Right lobe of liver (tissue), 4 donors: ENCODE results near the gene CYP1A1.

ENCODE experiments used
- POLR2A ChIP-seq: fragments of 450-650 bp; IDR thresholded peaks from one replicate; pipeline ENCODE4 v1.6.1; 2017; ENCODE audit warnings: antibody characterized with exemption, mild to moderate bottlenecking
- TF ChIP-seq, protein P1 (sequence below), 4 donors: fragments of 200-600 bp in 3 of 4; fragments of 450-650 bp in 1 of 4; IDR thresholded peaks; one replicate each; pipeline versions ENCODE4 v1.5.1 to v1.8.0; 2016 to 2022; ENCODE audit warnings: antibody characterized with exemption in 4 of 4, mild to moderate bottlenecking in 2 of 4
- donor health status: DM: no; HTN: no; CAD: no.
- donor health status: DM: no; HTN: no; CAD: no.
- donor health status: DM: no; HTN: yes; CAD: no.

DNA sequence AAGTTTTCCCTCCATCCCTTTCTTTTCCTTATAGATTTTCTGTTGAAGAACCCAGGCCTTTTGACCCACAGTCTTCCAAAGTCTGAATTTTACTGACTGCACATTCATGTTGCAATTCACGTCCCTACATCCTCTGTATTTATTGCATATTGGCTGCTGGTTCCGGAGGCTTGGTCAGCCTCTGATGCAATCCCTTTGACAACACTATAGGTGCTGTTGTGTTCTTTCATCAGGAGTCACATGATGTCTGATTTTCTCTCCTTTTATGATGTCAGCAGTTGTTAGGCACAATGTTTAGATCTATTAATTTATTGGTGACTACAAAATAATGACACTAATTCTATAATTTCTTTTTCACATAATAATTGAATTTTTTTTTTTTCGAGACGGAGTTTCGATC, 8.7 kb downstream of the CYP1A1 start:
- TF ChIP-seq POLR2A, result no peak
- TF ChIP-seq, protein P1, sequence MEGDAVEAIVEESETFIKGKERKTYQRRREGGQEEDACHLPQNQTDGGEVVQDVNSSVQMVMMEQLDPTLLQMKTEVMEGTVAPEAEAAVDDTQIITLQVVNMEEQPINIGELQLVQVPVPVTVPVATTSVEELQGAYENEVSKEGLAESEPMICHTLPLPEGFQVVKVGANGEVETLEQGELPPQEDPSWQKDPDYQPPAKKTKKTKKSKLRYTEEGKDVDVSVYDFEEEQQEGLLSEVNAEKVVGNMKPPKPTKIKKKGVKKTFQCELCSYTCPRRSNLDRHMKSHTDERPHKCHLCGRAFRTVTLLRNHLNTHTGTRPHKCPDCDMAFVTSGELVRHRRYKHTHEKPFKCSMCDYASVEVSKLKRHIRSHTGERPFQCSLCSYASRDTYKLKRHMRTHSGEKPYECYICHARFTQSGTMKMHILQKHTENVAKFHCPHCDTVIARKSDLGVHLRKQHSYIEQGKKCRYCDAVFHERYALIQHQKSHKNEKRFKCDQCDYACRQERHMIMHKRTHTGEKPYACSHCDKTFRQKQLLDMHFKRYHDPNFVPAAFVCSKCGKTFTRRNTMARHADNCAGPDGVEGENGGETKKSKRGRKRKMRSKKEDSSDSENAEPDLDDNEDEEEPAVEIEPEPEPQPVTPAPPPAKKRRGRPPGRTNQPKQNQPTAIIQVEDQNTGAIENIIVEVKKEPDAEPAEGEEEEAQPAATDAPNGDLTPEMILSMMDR (IDR thresholded peaks at IDR 0.05), result no peak
